K562 (cell line): Measurements from ENCODE around the gene GUK1. TPM values are rescaled to one million over a fixed set of nuclear protein-coding genes. Genes with fewer than 3 reads are reported as not detected.
A peak's percentile ranks its signal among the peaks of the same experiment; 100 is the strongest.

ENCODE experiments used
- ARNT ChIP-seq, 2 experiments: fragments of 450-650 bp; IDR thresholded peaks; 2 replicates each; pipeline ENCODE4 v1.6.1; 2016; ENCODE audit warnings: mild to moderate bottlenecking in 1 of 2
- BMI1 ChIP-seq: fragments of 150-350 bp; IDR thresholded peaks from 2 replicates; pipeline ENCODE4 v1.6.1; 2014; ENCODE audit warnings: low read length
- CBX3 ChIP-seq, 2 experiments: IDR thresholded peaks; 1 replicate in 1 of 2; 2 replicates in 1 of 2; pipeline ENCODE4 v1.6.1; 2012; ENCODE audit warnings: inconsistent platforms in 2 of 2, low read length in 2 of 2, borderline replicate concordance in 1 of 2, control low read depth in 1 of 2
- CC2D1A ChIP-seq: fragments of 450-650 bp; IDR thresholded peaks from 2 replicates; pipeline ENCODE4 v1.6.1; 2017; ENCODE audit warnings: mild to moderate bottlenecking
- CTBP1 ChIP-seq: fragments of 450-650 bp; IDR thresholded peaks from 2 replicates; pipeline ENCODE4 v1.6.1; 2016; ENCODE audit warnings: borderline replicate concordance
- CXXC5 ChIP-seq: fragments of 250-450 bp; sonication (Bioruptor Pico); IDR thresholded peaks from 2 replicates; pipeline ENCODE4 v1.8.0; 2022; ENCODE audit warnings: inconsistent platforms, mild to moderate bottlenecking, moderate library complexity
- EP300 ChIP-seq: IDR thresholded peaks from 2 replicates; pipeline ENCODE4 v1.6.1; 2012; ENCODE audit warnings: low read length, improper control_type of control experiment
- FOXJ2 ChIP-seq: fragments of 200-800 bp; sonication (Bioruptor generic); IDR thresholded peaks from 2 replicates; pipeline ENCODE4 v1.6.1; 2016; ENCODE audit warnings: missing genetic modification characterization, missing compliant biosample characterization
- GATA2 ChIP-seq: sonication (generic); formaldehyde crosslinking; IDR thresholded peaks from 2 replicates; pipeline ENCODE4 v1.4.0; 2020; ENCODE audit warnings: mild to moderate bottlenecking, missing genetic modification reagents
- KDM2B ChIP-seq: fragments of 250-450 bp; sonication (Bioruptor Pico); IDR thresholded peaks from 2 replicates; pipeline ENCODE4 v1.8.0; 2021; ENCODE audit warnings: mild to moderate bottlenecking, moderate library complexity
- MTA3 ChIP-seq: fragments of 450-650 bp; formaldehyde crosslinking; IDR thresholded peaks from 2 replicates; pipeline ENCODE4 v1.6.1; 2017; ENCODE audit warnings: mild to moderate bottlenecking, borderline replicate concordance
- MTF1 ChIP-seq: fragments of 250-450 bp; sonication (Bioruptor Pico); IDR thresholded peaks from 2 replicates; pipeline ENCODE4 v1.9.0; 2021; ENCODE audit warnings: moderate library complexity, mild to moderate bottlenecking, inconsistent platforms, borderline replicate concordance
- RUNX1 ChIP-seq: sonication (generic); IDR thresholded peaks from 2 replicates; pipeline ENCODE4 v1.6.1; 2016; ENCODE audit warnings: antibody characterized with exemption, low read depth
- SMAD4 ChIP-seq: fragments of 250-450 bp; sonication (Bioruptor Pico); conservative IDR thresholded peaks from 2 replicates; pipeline ENCODE4 v1.8.0; 2021; ENCODE audit warnings: inconsistent platforms, mild to moderate bottlenecking, moderate library complexity
- TFAP4 ChIP-seq: sonication (generic); formaldehyde crosslinking; IDR thresholded peaks from 2 replicates; pipeline ENCODE4 v1.8.0; 2022; ENCODE audit warnings: missing genetic modification reagents, mild to moderate bottlenecking, moderate library complexity, borderline replicate concordance
- TOE1 ChIP-seq, 2 experiments: fragments of 450-650 bp in 1 of 2; sonication (generic) in 1 of 2; formaldehyde crosslinking in 1 of 2; IDR thresholded peaks; 2 replicates each; pipeline versions ENCODE4 v1.7.1 to v1.8.0; 2016 to 2022; ENCODE audit warnings: borderline replicate concordance in 2 of 2, mild to moderate bottlenecking in 2 of 2, antibody characterized with exemption in 1 of 2, inconsistent platforms in 1 of 2, low read depth in 1 of 2, missing genetic modification reagents in 1 of 2, moderate library complexity in 1 of 2
- TRIM28 ChIP-seq: fragments of 450-650 bp; IDR thresholded peaks from 2 replicates; pipeline ENCODE4 v1.6.1; 2017
- ZMIZ1 ChIP-seq, 2 experiments: fragments of 150-350 bp in 1 of 2; IDR thresholded peaks; 2 replicates each; pipeline ENCODE4 v1.6.1; 2012 to 2016; ENCODE audit warnings: low read depth in 2 of 2, low read length in 2 of 2, mild to moderate bottlenecking in 1 of 2, moderate library complexity in 1 of 2
- ZNF140 ChIP-seq: fragments of 250-450 bp; sonication (Bioruptor Pico); IDR thresholded peaks from 2 replicates; pipeline ENCODE4 v1.8.0; 2021; ENCODE audit warnings: moderate library complexity, mild to moderate bottlenecking, inconsistent platforms
- ZNF263 ChIP-seq: sonication (generic); formaldehyde crosslinking; IDR thresholded peaks from 2 replicates; pipeline ENCODE4 v1.8.0; 2022; ENCODE audit warnings: mild to moderate bottlenecking, missing genetic modification reagents, borderline replicate concordance
- polyA plus RNA-seq, 8 experiments: library from polyadenylated mRNA; depleted of rRNA in 4 of 8; stranded (reverse) in 5 of 8; unstranded in 3 of 8; fragments of >200 nt; fragmentation: Nextera tagmentation in 2 of 8; fragmentation: Illumina TruSeq in 1 of 8; extraction: Ambion mirVana in 2 of 8; extraction: Trizol in 1 of 8; gene quantifications; 2 replicates each; pipeline versions ENCODE4 v1.2.1 to v1.2.3, GENCODE V29; 2011 to 2014; ENCODE audit warnings: inconsistent platforms in 1 of 8, missing spikeins in 1 of 8
- total RNA-seq, 7 experiments: library from RNA; depleted of rRNA in 6 of 7; stranded (reverse); fragments of >200 nt in 6 of 7; fragmentation: Illumina TruSeq in 2 of 7; extraction: Trizol in 2 of 7; gene quantifications; 2 replicates each; pipeline versions ENCODE4 v1.2.1 to v1.2.3, GENCODE V29; 2011 to 2021; ENCODE audit warnings: low replicate concordance in 1 of 7

GUK1 gene
- total and polyA plus RNA-seq, 9 of the 15 experiments (the other 6 are each of a cell fraction or from before 2014, with no cell fraction given) = 7.0 to 331 (median 132) TPM

- TF ChIP-seq TOE1 (IDR thresholded peaks at IDR 0.05; ENCODE audit: borderline replicate concordance) = peak; percentile 28; the same call in 1 of the 2 replicates
- no peak for TF ChIP-seq TOE1 (CRISPR knock-in tag; IDR thresholded peaks at IDR 0.05; ENCODE audit: borderline replicate concordance, low read depth)
- TF ChIP-seq CTBP1 = peak; percentile 76; the same call in 1 of the 2 replicates
- no peak for TF ChIP-seq ZNF140 (CRISPR knock-in tag)
- TF ChIP-seq GATA2 (CRISPR knock-in tag) = peak; percentile 89
- TF ChIP-seq ZMIZ1 (IDR thresholded peaks at IDR 0.05; ENCODE audit: low read depth in 2 of 2, low read length in 2 of 2) = peak in 1 of 2 experiments; percentile 89; a peak in 2 of 4 replicates
- TF ChIP-seq CXXC5 (CRISPR knock-in tag) = peak; percentile 96
- TF ChIP-seq TFAP4 (CRISPR knock-in tag) = peak; percentile 99
- peak; percentile 84 for TF ChIP-seq MTA3
- no peak for TF ChIP-seq MTF1 (CRISPR knock-in tag)
- TF ChIP-seq ARNT (IDR thresholded peaks at IDR 0.05) = peak; percentile 74 to 82
- peak; percentile 67; the same call in 1 of the 2 replicates for TF ChIP-seq FOXJ2
- 0 out of 2 replicates have a peak, but pooled peaks have one; percentile 44 for TF ChIP-seq KDM2B (CRISPR knock-in tag)
- peak; percentile 87; the same call in 1 of the 2 replicates for TF ChIP-seq CC2D1A
- TF ChIP-seq CBX3 (IDR thresholded peaks at IDR 0.05; ENCODE audit: borderline replicate concordance in 1 of 2, low read length in 2 of 2) = peak in 1 of 2 experiments; percentile 59; a peak in 1 of 3 replicates
- no peak for TF ChIP-seq BMI1
- TF ChIP-seq ZNF263 = peak; percentile 78
- TF ChIP-seq TRIM28 = peak; percentile 42; the same call in 1 of the 2 replicates
- peak; percentile 93 for TF ChIP-seq SMAD4 (CRISPR knock-in tag)
- TF ChIP-seq EP300 = peak; percentile 76; the same call in 1 of the 2 replicates
- TF ChIP-seq RUNX1 = 0 out of 2 replicates have a peak, but pooled peaks have one; percentile 64
These were observed 38.9 kb downstream of the GUK1 start (continued) for GRCh38 chr1:228178737-228179684.
